ENCODE data around the gene ORMDL2.
"Not testable (repeated sequence)": the region's sequence is repeated elsewhere in the genome, so short reads cannot be mapped to it uniquely, and the experiment has no call there.

DNA sequence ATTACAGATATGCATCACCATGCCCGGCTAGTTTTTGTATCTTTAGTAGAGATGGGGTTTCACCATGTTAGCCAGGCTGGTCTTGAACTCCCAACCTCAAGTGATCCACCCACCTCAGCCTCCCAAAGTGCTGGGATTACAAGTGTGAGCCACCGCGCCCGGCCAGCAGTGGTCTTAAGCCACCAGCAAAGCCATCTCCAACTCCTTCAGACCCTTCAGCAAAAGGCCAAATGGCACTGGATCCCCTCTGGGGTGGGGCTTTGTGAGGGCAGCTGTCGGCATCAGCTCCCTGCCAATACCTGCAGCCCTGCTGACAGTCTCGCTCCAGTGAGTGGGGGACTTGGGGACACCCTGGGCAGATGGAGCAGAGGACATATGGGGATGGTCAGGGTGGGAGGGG lies 16.6 kb downstream of the ORMDL2 start:
- TF ChIP-seq, protein P1, sequence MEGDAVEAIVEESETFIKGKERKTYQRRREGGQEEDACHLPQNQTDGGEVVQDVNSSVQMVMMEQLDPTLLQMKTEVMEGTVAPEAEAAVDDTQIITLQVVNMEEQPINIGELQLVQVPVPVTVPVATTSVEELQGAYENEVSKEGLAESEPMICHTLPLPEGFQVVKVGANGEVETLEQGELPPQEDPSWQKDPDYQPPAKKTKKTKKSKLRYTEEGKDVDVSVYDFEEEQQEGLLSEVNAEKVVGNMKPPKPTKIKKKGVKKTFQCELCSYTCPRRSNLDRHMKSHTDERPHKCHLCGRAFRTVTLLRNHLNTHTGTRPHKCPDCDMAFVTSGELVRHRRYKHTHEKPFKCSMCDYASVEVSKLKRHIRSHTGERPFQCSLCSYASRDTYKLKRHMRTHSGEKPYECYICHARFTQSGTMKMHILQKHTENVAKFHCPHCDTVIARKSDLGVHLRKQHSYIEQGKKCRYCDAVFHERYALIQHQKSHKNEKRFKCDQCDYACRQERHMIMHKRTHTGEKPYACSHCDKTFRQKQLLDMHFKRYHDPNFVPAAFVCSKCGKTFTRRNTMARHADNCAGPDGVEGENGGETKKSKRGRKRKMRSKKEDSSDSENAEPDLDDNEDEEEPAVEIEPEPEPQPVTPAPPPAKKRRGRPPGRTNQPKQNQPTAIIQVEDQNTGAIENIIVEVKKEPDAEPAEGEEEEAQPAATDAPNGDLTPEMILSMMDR (IDR thresholded peaks at IDR 0.05): not testable (repeated sequence)
- TF ChIP-seq POLR2AphosphoS5, POLR2A (IDR thresholded peaks at IDR 0.05): not testable (repeated sequence)

Data from upper lobe of left lung (tissue), 4 donors.